H1 (cell line): ENCODE measurements around the gene MAP3K13. TPM values are rescaled to one million over a fixed set of nuclear protein-coding genes. Genes with fewer than 3 reads are reported as not detected.

Experiments used
- BCL11A ChIP-seq, 2 experiments: IDR thresholded peaks; one replicate each; pipeline ENCODE4 v1.6.1; 2011; ENCODE audit warnings: low read depth in 2 of 2, low read length in 2 of 2, mild to moderate bottlenecking in 2 of 2
- CBX5 ChIP-seq: fragments of 300-800, 300-1000 bp; sonication (generic); IDR thresholded peaks from 2 replicates; pipeline ENCODE4 v1.7.1; 2016; ENCODE audit warnings: antibody characterized with exemption, low read length, low read depth
- FOSL1 ChIP-seq: IDR thresholded peaks from 2 replicates; pipeline ENCODE4 v1.6.1; 2011; ENCODE audit warnings: mild to moderate bottlenecking, low read depth, low read length, moderate library complexity; ENCODE audit not compliant: insufficient read depth
- RFX5 ChIP-seq: IDR thresholded peaks from 2 replicates; pipeline ENCODE4 v1.6.1; 2011; ENCODE audit warnings: low read depth, low read length, improper control_type of control experiment, borderline replicate concordance
- RNF2 ChIP-seq: fragments of 200-900, 300-1000 bp; sonication (generic); IDR thresholded peaks from 2 replicates; pipeline ENCODE4 v1.7.1; 2016; ENCODE audit warnings: borderline replicate concordance, low read depth, mild to moderate bottlenecking, antibody characterized with exemption, low read length; ENCODE audit not compliant: poor library complexity, severe bottlenecking; ENCODE audit errors: missing control alignments
- SAP30 ChIP-seq: fragments of 300-600 bp; sonication (generic); IDR thresholded peaks from 2 replicates; pipeline ENCODE4 v1.7.1; 2012; ENCODE audit warnings: low read length, moderate library complexity, mild to moderate bottlenecking, inconsistent platforms; ENCODE audit not compliant: insufficient read depth, insufficient replicate concordance
- polyA plus RNA-seq, 7 experiments: library from polyadenylated mRNA; depleted of rRNA in 3 of 7; stranded (reverse) in 5 of 7; unstranded in 2 of 7; fragments of >200 nt in 5 of 7; fragments of 200-250 nt in 2 of 7; gene quantifications; 1 replicate in 5 of 7; 2 replicates in 1 of 7; 4 replicates in 1 of 7; pipeline versions ENCODE4 v1.2.1 to v1.2.3, GENCODE V29; 2011 to 2013; ENCODE audit warnings: missing spikeins in 2 of 7, mixed read lengths in 2 of 7
- total RNA-seq: library from RNA; stranded (reverse); fragmentation: NEBNext Ultra II Directional; extraction: Animal tissue kit (Norgen Biotek cat#: 25700); gene quantifications from 2 replicates; pipeline ENCODE4 v1.2.1, GENCODE V29; 2021
- TF ChIP-seq, protein P1 (sequence below): IDR thresholded peaks from 2 replicates; pipeline ENCODE4 v1.6.1; 2012; ENCODE audit warnings: inconsistent platforms

The MAP3K13 gene
- total and polyA plus RNA-seq, 2 of the 8 experiments (the other 6 are each of a cell fraction or from before 2014, with no cell fraction given) = 6.8 to 17.9 TPM

GRCh38 chr3:185504636-185505035 is 141.7 kb downstream of the MAP3K13 start (continued):
- TF ChIP-seq, protein P1, sequence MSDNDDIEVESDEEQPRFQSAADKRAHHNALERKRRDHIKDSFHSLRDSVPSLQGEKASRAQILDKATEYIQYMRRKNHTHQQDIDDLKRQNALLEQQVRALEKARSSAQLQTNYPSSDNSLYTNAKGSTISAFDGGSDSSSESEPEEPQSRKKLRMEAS = no peak
- TF ChIP-seq CBX5 (no peak), RFX5 (no peak), FOSL1 (no peak), BCL11A (IDR thresholded peaks at IDR 0.05; ENCODE audit: low read depth in 2 of 2, low read length in 2 of 2) (no peak), RNF2 (no peak), SAP30 (no peak)
